Endometrial microvascular endothelial cells (primary cell): ENCODE data around the gene FAM118A. TPM values are rescaled to one million over a fixed set of nuclear protein-coding genes. Genes with fewer than 3 reads are reported as not detected.
"Not testable (repeated sequence)": the region's sequence is repeated elsewhere in the genome, so short reads cannot be mapped to it uniquely, and the experiment has no call there.

Source experiments
- in situ Hi-C: cut with HindIII; loops from 2 replicates; pipeline ENCODE4 v1.10.0; 2017; ENCODE audit warnings: low sequenced_read_pairs, low pct_unique_long_range_greater_than_20kb; ENCODE audit errors: inconsistent ontology term
- total RNA-seq: library from RNA; depleted of rRNA; stranded (reverse); fragments of >200 nt; gene quantifications from one replicate; pipeline ENCODE4 v1.2.3, GENCODE V29; 2015; ENCODE audit errors: inconsistent ontology term

Gene FAM118A
- total RNA-seq, 1 donor from 2014 or later: 15.3 TPM

- in situ Hi-C loops: loop anchor here (10.0 kb wide), 1 partner anchor 57 kb away; no protein-coding TSS in a partner anchor
These were observed 31.6 kb upstream of the FAM118A start for GRCh38 chr22:45278125-45278524.

DNA sequence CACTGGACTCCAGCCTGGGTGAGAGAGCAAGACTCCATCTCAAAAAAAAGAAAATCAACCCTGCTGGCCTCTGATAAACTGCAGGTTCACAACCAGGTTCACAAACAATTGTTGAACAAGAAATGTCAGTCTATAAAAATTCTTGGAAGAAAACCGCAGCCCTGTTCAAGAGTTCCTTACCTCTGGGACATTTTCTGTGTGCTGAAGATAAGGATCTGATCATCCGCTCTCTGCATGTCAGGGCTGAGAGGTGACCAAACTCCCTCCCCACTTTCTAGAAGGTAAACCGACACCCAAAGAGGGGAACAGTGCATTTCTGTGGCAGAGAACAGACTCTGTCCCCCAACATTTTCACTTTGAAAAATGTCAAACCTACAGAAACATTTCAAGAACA, 29.1 kb upstream of the FAM118A start:
- in situ Hi-C loops: no loop called here

- in situ Hi-C loops: no loop called here
These were observed 28.7 kb upstream of the FAM118A start for GRCh38 chr22:45281010-45281409.

DNA sequence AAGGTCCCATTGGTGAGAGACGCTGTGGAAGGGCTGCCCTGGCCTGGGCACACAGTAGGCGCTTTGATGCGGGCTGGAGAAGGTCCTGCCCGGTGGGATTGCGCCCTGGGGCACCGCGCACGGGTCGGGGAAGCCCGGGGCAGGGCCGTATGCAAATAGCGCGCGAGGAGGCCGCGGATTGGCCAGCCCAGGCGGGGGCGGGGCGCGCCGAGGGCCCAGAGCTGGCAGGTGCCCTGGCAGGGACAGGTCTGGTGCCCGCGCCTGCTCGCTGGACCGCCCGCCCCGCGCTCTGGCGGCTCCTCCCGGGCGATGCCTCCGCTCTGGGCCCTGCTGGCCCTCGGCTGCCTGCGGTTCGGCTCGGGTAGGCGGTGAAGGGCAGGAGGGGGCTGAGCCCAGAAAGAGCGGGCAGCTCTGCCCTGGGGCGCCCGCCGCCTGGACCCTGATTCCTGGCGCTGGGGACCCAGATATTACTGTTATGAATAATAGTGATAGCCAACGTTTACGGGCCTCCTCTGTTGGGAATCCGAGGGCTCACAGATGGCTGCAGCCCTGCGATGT, 24.9 kb upstream of the FAM118A start, which contains the start of gene UPK3A:
TSS of gene UPK3A (plus strand) at position 245 of the 558 bp plus-strand sequence. CDS start at position 310, 65 bp downstream.
- in situ Hi-C loops: no loop called here

DNA sequence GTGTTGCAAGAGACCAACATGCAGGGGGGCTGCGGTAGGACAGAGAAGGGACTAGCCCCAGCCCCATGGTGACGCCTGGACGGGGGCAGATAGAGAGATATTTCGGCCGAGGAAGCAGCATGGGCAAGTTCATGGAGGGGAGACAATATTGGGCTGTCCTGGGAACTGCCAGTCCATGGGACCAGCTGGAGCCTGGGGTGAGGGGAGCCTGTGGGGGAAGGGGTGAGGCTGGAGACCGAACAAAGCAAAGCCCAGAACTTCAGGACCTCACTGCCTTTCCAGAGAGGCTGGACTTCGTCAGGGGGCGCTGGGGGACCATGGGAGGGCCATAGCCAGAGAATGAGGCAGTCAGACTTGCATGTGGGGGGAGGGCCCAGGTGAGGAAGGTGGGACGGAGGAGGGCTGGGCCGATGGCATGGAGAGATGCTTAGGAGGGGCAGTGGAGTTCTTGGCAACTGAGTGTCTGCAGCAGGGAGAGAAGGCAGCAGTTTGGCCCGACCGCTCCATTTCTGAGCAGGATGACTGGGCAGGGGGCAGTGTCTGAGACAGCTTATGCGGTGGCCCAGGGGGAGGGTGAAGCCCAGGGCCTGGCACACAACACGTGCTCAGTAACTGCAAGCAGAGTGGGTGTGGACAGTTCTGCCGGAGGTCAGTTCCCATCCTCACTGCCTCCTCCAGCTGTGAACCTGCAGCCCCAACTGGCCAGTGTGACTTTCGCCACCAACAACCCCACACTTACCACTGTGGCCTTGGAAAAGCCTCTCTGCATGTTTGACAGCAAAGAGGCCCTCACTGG, 24.3 kb upstream of the FAM118A start:
- in situ Hi-C loops: no loop called here

DNA sequence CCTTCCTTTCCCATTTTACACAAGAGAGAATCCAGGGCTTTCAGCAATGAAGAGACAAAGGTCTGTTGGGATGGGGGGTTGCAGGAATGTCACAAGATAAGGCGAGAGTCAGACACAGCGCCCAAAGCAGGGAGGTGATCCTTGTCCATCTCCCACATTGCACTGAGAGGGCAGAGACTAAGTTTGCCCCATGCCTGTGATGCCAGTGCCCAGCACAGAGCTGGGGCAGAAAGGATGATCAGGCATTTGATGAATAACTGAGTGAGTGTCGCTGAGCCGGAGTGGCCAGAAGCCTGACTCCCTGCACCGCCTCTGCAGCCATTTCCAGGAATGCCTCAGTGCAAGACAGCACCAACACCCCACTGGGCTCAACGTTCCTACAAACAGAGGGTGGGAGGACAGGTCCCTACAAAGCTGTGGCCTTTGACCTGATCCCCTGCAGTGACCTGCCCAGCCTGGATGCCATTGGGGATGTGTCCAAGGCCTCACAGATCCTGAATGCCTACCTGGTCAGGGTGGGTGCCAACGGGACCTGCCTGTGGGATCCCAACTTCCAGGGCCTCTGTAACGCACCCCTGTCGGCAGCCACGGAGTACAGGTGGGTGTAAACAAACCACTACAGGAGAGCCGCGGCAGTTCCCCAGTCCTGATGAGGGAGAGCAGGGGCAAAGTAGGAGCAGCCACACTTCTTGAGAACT, 22.7 kb upstream of the FAM118A start:
- in situ Hi-C loops: no loop called here

GRCh38 chr22:45290410-45290936, 19.3 kb upstream of the FAM118A start:
- in situ Hi-C loops: no loop called here

DNA sequence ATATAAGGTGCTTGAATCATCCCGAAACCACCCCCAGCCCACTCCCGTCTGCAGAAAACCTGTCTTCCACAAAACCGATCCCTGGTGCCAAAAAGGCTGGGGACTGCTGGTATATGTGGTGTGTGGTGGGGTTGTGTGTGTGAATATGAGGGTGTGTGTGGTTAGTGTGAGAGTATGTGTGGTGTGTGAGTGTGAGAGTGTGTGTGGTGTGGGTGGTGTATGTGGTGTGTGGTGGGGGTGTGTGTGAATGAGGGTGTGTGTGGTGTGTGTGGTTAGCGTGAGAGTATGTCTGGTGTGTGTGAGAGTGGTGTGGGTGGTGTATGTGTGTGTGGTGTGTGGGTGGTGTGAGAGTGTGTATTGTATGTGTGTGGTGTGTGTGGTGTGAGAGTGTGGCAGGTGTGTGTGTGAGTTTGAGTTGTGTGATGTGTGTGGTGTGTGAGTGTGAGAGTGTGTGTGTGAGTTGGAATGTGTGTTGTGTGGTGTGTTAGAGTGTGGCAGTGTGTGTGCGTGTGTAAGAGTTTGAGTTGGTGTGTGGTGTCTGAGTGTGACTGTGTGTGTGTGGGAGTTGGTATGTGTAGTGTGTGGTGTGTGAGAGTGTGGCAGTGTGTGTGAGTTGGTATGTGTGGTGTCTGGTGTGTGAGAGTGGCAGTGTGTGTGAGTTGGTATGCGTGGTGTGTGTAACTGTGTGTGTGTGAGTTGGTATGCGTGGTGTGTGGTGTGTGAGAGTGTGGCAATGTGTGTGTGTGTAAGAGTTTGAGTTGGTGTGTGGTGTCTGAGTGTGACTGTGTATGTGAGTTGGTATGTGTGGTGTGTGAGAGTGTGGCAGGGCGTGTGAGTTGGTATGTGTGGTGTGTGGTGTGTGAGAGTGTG, 18.4 kb upstream of the FAM118A start:
- in situ Hi-C loops: no loop called here

- in situ Hi-C loops: no loop called here
These were observed 17.8 kb upstream of the FAM118A start for GRCh38 chr22:45291931-45292290.

DNA sequence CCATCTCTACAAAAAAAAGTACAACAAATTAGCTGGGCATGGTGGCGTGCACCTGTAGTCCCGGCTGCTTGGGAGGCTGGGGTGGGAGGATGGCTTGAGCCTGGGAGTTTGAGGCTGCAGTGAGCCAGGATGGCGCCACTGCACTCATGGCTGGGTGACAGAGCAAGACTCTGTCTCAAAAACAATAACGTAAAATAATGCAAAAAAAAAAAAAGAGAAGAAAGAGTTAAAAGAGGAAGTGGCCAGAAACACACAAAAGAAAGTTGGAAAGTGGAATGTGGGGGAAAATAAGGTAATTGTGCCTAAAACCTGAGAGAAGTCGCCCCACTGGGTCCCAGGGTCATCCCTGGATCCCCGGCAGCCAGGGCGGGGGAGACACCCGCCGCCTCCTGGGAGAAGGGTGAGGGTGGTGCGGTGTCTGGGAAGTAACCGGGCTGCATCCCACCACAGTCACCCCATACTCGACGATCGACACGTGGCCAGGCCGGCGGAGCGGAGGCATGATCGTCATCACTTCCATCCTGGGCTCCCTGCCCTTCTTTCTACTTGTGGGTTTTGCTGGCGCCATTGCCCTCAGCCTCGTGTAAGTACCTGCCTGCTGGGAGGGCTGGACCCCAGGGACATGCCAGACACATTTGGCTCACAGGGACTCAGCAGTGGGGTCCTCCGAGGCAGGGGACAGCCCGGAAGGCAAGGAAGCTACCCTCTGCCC, 16.8 kb upstream of the FAM118A start:
- in situ Hi-C loops: no loop called here

GRCh38 chr22:45294030-45294429, 15.7 kb upstream of the FAM118A start:
- in situ Hi-C loops: no loop called here

DNA sequence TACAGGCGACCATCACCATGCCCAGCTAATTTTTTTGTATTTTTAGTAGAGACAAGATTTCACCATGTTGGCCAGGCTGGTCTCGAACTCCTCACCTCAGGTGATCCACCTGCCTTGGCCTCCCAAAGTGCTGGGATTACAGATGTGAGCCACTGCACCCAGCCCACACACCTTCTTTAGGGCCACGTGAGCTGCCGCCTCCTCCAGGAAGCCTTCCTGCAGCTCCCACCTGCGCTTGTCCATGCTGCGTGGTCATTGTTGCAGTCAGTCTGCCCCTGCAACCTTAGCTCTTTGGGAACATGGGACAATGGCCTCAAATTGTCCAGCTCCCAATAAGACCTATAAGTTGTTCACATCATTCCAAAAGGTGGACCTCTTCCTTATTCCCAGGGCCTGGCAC, 14.7 kb upstream of the FAM118A start:
- in situ Hi-C loops: not testable (repeated sequence)

DNA sequence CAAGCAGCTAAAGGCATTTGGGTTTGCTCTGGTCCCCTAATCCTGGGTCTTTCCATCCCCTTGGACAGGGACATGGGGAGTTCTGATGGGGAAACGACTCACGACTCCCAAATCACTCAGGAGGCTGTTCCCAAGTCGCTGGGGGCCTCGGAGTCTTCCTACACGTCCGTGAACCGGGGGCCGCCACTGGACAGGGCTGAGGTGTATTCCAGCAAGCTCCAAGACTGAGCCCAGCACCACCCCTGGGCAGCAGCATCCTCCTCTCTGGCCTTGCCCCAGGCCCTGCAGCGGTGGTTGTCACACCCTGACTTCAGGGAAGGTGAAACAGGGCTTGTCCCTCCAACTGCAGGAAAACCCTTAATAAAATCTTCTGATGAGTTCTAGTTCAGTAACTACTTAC, 14.2 kb upstream of the FAM118A start:
- in situ Hi-C loops: no loop called here

DNA sequence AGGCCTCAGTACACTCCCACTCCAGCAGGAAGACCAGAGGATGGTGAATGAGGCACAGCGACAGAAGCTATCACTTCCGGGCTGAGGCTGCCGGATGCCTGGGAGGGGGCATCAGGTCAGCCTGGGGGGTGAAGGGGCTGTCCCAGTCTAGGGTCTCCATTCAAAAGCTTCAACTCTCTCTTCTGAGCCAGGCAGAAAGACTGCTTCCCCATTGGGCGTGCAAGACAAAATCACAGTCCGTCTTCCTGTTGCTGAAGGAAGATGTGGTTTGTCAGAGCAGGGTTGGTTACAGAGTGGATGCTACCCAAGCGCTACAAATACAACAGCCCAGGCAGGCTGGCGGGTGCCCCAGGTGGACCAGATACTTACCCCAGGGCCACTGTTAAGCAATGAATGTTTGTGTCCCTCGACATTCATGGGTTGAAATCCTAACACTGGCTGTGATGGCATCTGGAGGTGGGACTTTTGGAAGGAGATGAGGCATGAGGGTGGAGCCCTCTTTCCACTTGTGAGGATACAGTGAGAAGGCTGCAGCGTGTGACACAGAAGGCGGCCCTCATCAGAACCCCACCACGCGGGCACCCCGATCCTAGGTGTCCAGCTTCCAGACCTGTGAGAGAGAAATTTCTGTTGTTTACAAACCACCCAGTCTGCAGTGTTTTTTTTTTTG, 13.0 kb upstream of the FAM118A start:
- in situ Hi-C loops: no loop called here

DNA sequence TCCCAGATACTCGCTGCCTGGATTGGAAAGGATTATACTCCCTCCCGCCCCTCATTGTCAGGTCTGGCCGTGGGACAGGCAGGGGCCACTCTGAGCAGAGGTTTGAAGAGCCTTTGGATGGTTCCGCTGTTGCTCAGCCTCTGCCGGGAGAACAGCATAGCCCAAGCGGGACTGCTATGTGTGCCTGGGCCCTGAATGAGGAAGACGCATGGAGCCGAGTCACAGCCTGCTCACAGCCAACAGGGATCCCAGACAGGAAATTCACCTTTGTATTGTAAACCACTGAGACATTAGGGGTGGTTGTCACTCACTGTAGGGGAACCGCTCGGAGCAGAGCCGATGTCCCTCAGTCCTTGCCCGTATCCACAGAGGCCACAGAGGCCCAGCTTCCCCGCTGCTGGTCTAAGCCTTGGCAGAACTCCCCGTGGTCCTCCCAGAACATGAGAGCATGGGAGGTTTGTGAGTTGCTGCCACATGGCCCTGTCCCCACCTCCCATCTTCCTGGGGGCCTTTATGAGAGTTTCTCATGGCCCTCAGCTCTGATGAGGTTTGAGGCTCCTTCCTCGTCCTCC, 10.7 kb upstream of the FAM118A start:
- in situ Hi-C loops: no loop called here

DNA sequence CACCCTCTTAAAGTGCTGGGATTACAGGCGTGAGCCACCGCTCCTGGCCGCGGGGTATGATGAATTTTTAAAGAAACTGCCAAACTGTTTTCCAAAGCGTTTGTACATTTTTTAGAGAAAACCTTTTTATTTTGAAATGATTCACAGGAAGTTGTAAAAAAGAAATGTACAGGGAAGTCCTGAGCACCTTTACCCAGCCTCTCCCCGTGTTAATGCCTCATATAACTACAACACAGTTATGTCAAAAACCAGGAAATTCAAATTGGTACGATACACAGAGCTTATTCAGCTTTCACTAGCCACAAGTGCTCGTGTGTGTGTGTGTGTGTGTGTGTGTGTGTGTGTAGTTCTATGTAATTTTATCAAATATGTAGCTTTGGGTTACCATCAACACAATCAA, 7.0 kb upstream of the FAM118A start:
- in situ Hi-C loops: no loop called here

GRCh38 chr22:45303181-45303580, 6.6 kb upstream of the FAM118A start:
- in situ Hi-C loops: no loop called here
